GM19328 (cell line): Measurements from ENCODE around the gene BET1.

Source experiments
- ATAC-seq: cut with Tn5 transposase; IDR thresholded peaks from one replicate; pipeline ENCODE4 v1.9.1; 2021; ENCODE audit warnings: mild to moderate bottlenecking, moderate library complexity; ENCODE audit not compliant: unreplicated experiment

BET1 gene

GRCh38 chr7:94015538-94015937 is 11.4 kb upstream of the BET1 start:
- no peak for ATAC-seq

- no peak for ATAC-seq
Observed at GRCh38 chr7:94012746-94013145, 8.6 kb upstream of the BET1 start.

GRCh38 chr7:94011714-94012353 is 7.7 kb upstream of the BET1 start:
- ATAC-seq: no peak

GRCh38 chr7:94008537-94008936 is 4.4 kb upstream of the BET1 start:
- no peak for ATAC-seq

- no peak for ATAC-seq
Observed at GRCh38 chr7:94005753-94006152, 1.6 kb upstream of the BET1 start.

GRCh38 chr7:94003446-94004023 is 620 bp downstream of the BET1 start:
- ATAC-seq: peak; percentile 19

GRCh38 chr7:94001396-94001795 is 2.8 kb downstream of the BET1 start:
- no peak for ATAC-seq

- no peak for ATAC-seq
Observed at GRCh38 chr7:93997868-93998267, 6.3 kb downstream of the BET1 start.

GRCh38 chr7:93992421-93993110 is 11.6 kb downstream of the BET1 start:
- ATAC-seq: no peak

GRCh38 chr7:93987297-93987696 is 16.9 kb downstream of the BET1 start:
- ATAC-seq: no peak

GRCh38 chr7:93985101-93985500 is 19.1 kb downstream of the BET1 start:
- no peak for ATAC-seq

- ATAC-seq: no peak
Observed at GRCh38 chr7:93984024-93984423, 20.1 kb downstream of the BET1 start.

GRCh38 chr7:93981480-93981874 is 22.7 kb downstream of the BET1 start:
- no peak for ATAC-seq

GRCh38 chr7:93980744-93981479 is 23.2 kb downstream of the BET1 start:
- no peak for ATAC-seq

- no peak for ATAC-seq
Observed at GRCh38 chr7:93977211-93977950, 26.8 kb downstream of the BET1 start.

- no peak for ATAC-seq
Observed at GRCh38 chr7:93973134-93973533, 31.0 kb downstream of the BET1 start.

GRCh38 chr7:93972029-93972725 is 32.0 kb downstream of the BET1 start:
- no peak for ATAC-seq

GRCh38 chr7:93968911-93969620 is 35.1 kb downstream of the BET1 start:
- no peak for ATAC-seq

GRCh38 chr7:93964813-93965212 is 39.3 kb downstream of the BET1 start:
- ATAC-seq: no peak

GRCh38 chr7:93964262-93964661 is 39.9 kb downstream of the BET1 start:
- ATAC-seq: no peak
